Memory B cell (primary cell): Measurements from ENCODE around the gene SMTNL1.

ENCODE experiments used
- ATAC-seq: fragments of 150-1000 bp; cut with Tn5 transposase; 2 replicates; pipeline ENCODE4 v1.10.0; 2021; ENCODE audit warnings: low read depth, mild to moderate bottlenecking, moderate library complexity
- DNase-seq, 2 donors: peaks; one replicate each; pipeline ENCODE4 v3.0.0; 2022; ENCODE audit warnings: low spot score in 2 of 2
- H3K27ac Mint-ChIP-seq: one replicate; pipeline ENCODE4 v1.8.0; 2022; ENCODE audit warnings: mild to moderate bottlenecking, moderate library complexity, mixed read lengths
- H3K27me3 Mint-ChIP-seq: one replicate; pipeline ENCODE4 v1.8.0; 2022; ENCODE audit warnings: mixed read lengths
- H3K36me3 Mint-ChIP-seq: one replicate; pipeline ENCODE4 v1.8.0; 2022; ENCODE audit warnings: mild to moderate bottlenecking, mixed read lengths
- H3K4me1 Mint-ChIP-seq: one replicate; pipeline ENCODE4 v1.8.0; 2022; ENCODE audit warnings: mixed read lengths
- H3K4me3 Mint-ChIP-seq: one replicate; pipeline ENCODE4 v1.8.0; 2022; ENCODE audit warnings: mild to moderate bottlenecking, moderate library complexity, mixed read lengths
- H3K9me3 Mint-ChIP-seq: one replicate; pipeline ENCODE4 v1.8.0; 2022; ENCODE audit warnings: mixed read lengths

The SMTNL1 gene

GRCh38 chr11:57500515-57500914, 36.9 kb upstream of the SMTNL1 start:
- Mint-ChIP-seq H3K4me1 (peaks cover 3% of the 10 kb centered on the region), H3K27me3 (no peaks in the 10 kb centered on the region), H3K27ac (no peak overlapping the region), H3K36me3 (peaks cover 2% of the 10 kb centered on the region), H3K9me3 (no peaks in the 10 kb centered on the region), H3K4me3 (no peak overlapping the region)
- no peak for DNase-seq
- no peak for ATAC-seq

DNA sequence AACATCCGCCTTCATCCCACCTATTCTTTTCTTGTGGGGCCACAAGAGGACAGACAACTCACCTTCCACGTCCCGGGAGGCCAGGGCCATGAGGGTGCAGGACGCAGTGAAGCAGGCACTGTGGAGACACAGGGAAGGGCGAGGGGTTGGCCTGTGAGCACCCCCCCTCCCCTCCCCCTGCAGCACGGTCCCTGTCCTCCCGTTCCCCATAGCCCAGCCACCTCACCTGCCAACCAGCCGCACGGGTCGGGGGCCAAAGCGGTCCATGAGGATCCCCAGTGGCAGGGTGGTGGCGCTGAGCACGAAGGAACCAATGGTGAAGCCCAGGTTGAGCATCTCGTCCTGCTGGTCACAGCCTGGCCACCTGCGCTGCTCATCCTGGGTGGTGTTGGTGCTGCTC, 36.5 kb upstream of the SMTNL1 start:
- no peaks in the 10 kb centered on the region for H3K27me3 Mint-ChIP-seq
- peaks cover 2% of the 10 kb centered on the region for H3K36me3 Mint-ChIP-seq
- DNase-seq (no peak), ATAC-seq (no peak)
- peaks cover 3% of the 10 kb centered on the region for H3K4me1 Mint-ChIP-seq
- no peak overlapping the region for H3K27ac Mint-ChIP-seq
- H3K9me3 Mint-ChIP-seq: no peaks in the 10 kb centered on the region
- no peak overlapping the region for H3K4me3 Mint-ChIP-seq

DNA sequence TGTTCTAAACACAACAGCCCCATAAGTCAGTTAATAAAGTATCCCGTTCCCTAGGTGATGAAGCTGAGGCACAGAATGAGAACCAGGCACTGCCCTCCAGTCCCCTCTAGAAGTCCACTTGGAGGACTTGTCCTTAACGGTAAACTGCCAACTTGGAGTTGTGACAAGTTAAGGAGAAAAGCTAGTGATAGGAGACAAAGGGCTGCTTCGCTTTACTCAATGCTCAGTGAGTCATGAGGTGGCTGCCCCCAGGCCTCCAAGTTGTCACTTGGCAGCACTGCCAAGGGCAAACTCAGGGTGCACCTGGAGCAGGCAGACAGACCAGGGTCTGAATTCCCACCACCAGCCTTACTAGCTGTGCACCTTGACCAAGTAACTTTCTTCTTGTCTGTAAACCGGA, 35.4 kb upstream of the SMTNL1 start:
- Mint-ChIP-seq H3K4me1 (peaks cover 3% of the 10 kb centered on the region), H3K4me3 (no peak overlapping the region), H3K27ac (no peak overlapping the region), H3K9me3 (no peaks in the 10 kb centered on the region), H3K27me3 (no peaks in the 10 kb centered on the region), H3K36me3 (peaks cover 2% of the 10 kb centered on the region)
- ATAC-seq (no peak), DNase-seq (no peak)

GRCh38 chr11:57502376-57502775, 35.0 kb upstream of the SMTNL1 start:
- DNase-seq (no peak), ATAC-seq (no peak)
- H3K36me3 Mint-ChIP-seq: peaks cover 2% of the 10 kb centered on the region
- peaks cover 3% of the 10 kb centered on the region for H3K4me1 Mint-ChIP-seq
- no peaks in the 10 kb centered on the region for H3K9me3 Mint-ChIP-seq
- H3K4me3 Mint-ChIP-seq: no peak overlapping the region
- H3K27ac Mint-ChIP-seq: no peak overlapping the region
- no peaks in the 10 kb centered on the region for H3K27me3 Mint-ChIP-seq

DNA sequence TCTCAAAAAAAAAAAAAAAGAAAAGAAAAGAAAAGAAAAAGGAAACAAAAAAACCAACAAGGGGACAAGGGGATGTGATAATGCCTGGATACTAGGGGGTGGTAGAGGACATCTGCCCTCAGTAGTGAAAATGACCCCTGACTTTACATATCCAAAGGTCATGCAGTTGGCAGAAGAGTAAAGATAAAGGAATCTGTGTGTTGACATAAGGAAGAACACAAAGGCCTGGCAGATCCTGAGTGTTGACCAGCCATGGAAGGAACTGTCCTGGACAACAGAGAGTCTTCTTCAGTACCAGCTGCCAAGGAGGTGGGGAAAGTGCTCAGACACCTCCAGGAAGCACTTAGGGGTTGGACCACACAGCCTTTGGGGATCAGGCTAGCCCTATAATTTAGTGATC, 34.5 kb upstream of the SMTNL1 start:
- Mint-ChIP-seq H3K36me3 (peaks cover 2% of the 10 kb centered on the region), H3K4me3 (no peak overlapping the region), H3K4me1 (peaks cover 3% of the 10 kb centered on the region), H3K9me3 (no peaks in the 10 kb centered on the region), H3K27me3 (no peaks in the 10 kb centered on the region), H3K27ac (no peak overlapping the region)
- ATAC-seq (no peak), DNase-seq (no peak)

DNA sequence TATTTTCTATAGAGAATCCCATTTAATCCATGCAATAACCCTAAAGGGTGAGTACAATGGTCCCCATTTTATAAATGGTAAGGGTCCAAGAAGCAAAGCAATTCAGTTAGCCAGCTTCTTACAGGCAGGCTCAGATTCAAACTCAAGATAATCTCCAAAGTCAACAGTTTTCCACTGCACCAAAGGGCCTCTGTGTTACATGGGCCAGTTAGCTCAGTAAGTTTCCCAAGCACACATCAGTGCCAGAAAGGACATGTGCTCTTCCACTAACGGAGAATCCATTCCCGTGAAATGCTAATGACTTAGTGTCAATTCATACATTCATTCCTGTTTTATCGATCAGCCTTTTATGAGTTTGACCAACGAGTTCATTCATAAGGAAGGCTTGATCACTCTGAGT, 32.9 kb upstream of the SMTNL1 start:
- no peak overlapping the region for H3K27ac Mint-ChIP-seq
- no peaks in the 10 kb centered on the region for H3K9me3 Mint-ChIP-seq
- ATAC-seq: no peak
- no peak overlapping the region for H3K4me3 Mint-ChIP-seq
- peaks cover 2% of the 10 kb centered on the region for H3K36me3 Mint-ChIP-seq
- no peaks in the 10 kb centered on the region for H3K27me3 Mint-ChIP-seq
- H3K4me1 Mint-ChIP-seq: peaks cover 3% of the 10 kb centered on the region
- no peak for DNase-seq

DNA sequence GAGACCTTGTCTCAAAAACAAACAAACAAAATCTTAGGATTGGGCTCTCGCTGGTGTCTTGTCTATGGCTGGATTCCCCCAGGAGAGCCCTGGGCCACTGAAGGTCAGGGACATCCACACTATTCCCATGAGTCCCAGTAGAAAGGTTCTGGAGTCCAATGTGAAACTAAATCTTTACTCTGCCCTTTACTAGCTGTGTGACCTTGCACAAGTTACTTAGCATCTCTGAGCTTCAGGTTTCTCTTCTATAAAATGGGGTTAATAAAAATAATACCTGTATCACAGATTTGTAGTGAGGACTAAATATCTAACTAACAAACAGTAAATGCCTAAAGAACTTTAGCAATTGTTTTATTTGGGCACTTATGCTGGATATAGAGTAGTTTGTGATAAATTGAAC, 30.9 kb upstream of the SMTNL1 start:
- no peak overlapping the region for H3K27ac Mint-ChIP-seq
- no peaks in the 10 kb centered on the region for H3K9me3 Mint-ChIP-seq
- H3K4me1 Mint-ChIP-seq: peaks cover 2% of the 10 kb centered on the region
- no peak for DNase-seq
- no peaks in the 10 kb centered on the region for H3K27me3 Mint-ChIP-seq
- H3K4me3 Mint-ChIP-seq: no peak overlapping the region
- ATAC-seq: no peak
- no peaks in the 10 kb centered on the region for H3K36me3 Mint-ChIP-seq

GRCh38 chr11:57508341-57509170, 28.8 kb upstream of the SMTNL1 start:
- H3K4me1 Mint-ChIP-seq: peaks cover 8% of the 10 kb centered on the region
- ATAC-seq (no peak), DNase-seq (no peak)
- no peak overlapping the region for H3K27ac Mint-ChIP-seq
- no peaks in the 10 kb centered on the region for H3K27me3 Mint-ChIP-seq
- no peaks in the 10 kb centered on the region for H3K9me3 Mint-ChIP-seq
- H3K4me3 Mint-ChIP-seq: no peak overlapping the region
- no peaks in the 10 kb centered on the region for H3K36me3 Mint-ChIP-seq

DNA sequence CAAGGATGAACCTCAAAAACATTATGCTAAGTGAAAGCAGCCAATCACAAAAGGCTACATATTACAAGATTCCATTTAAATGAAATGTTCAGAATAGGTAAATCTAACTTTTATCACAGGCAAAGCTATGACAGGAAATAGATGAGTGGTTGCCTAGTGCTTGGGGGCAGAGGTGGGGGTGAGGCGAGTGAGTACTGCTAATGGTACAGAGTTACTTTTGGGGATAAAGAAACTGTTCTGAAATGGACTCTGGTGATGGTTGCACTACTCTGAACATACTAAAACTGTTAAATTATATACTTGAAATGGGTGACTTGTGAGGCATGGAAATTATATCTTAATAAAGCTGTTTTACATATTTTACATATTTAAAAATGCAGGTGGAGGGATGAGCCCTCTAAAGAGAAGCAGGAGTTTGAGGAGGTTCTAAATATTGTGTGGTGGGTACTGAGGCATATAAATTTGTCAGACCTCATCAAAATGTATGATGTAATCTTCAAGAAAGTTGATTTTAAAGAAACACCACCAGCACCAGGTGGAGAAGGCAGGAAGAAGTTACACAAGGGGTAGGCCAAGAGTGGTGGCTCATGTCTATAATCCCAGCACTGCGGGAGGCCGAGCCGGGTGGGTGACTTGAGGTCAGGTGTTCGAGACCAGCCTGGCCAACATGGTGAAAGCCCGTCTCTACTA, 25.5 kb upstream of the SMTNL1 start:
- no peaks in the 10 kb centered on the region for H3K27me3 Mint-ChIP-seq
- peak; percentile 26 for ATAC-seq
- no peaks in the 10 kb centered on the region for H3K36me3 Mint-ChIP-seq
- H3K4me3 Mint-ChIP-seq: no peak overlapping the region
- no peak for DNase-seq
- H3K9me3 Mint-ChIP-seq: no peaks in the 10 kb centered on the region
- peak overlapping the region; percentile 73 for H3K27ac Mint-ChIP-seq
- peaks cover 18% of the 10 kb centered on the region for H3K4me1 Mint-ChIP-seq

DNA sequence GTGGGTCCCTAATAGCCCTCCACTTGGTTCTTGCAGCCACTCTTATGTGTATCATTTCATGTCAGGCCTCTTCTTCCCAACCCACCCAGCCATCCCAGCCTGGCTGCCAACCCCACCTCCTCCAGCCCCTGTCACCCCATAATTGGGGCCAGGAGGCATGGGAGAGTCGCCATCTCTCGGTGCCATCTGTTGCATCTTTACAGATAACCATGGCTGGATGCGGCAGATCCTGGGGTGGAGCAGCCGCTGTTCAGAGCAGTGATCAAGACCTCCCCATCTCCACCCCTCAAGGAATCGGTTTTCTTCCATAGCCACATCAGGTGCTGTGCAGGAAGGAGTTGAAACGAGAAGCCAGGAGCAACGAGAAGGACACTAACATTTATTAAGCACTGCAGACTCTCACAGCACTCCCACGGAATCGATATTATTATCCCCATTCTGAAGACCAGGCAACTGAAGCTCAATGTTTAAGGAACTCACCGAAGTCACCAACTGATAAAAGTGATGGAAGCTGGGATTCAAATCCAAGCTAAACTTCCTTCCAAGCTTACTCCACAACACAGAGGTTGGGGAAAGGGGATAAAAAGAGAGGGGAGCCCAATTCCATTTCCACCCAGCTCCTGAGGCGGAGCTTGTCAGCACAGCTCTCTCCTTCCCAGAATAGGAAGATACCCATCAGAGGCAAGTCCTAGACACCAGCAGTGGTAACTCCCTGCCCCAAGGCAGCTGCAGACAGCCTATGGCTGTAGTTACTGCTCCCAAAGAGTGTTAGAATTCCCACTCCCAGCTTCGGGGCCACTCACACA, 24.5 kb upstream of the SMTNL1 start:
- DNase-seq (no peak), ATAC-seq (no peak)
- Mint-ChIP-seq H3K4me1 (peaks cover 18% of the 10 kb centered on the region), H3K4me3 (no peak overlapping the region), H3K36me3 (no peaks in the 10 kb centered on the region), H3K9me3 (no peaks in the 10 kb centered on the region), H3K27ac (no peak overlapping the region), H3K27me3 (peaks cover 2% of the 10 kb centered on the region)

DNA sequence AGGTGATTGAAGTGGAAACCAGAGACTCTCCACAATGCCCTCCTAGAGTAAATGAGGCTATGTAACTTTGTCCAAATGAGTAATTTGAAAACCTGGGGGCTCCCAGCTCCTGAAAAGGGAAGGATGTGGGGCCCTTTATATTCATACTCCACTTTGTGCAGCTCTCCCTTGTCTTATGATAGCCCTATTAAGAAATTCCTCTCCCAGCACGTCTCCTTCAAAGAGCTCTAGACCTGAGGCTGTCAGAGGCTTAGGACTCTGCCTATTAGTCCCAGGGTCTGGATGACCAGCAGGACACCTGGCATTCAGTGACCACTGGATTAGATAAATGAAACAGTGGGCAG, 24.0 kb upstream of the SMTNL1 start:
- H3K27me3 Mint-ChIP-seq: peaks cover 2% of the 10 kb centered on the region
- DNase-seq: no peak
- no peaks in the 10 kb centered on the region for H3K9me3 Mint-ChIP-seq
- H3K27ac Mint-ChIP-seq: no peak overlapping the region
- ATAC-seq: no peak
- H3K4me1 Mint-ChIP-seq: peaks cover 18% of the 10 kb centered on the region
- H3K36me3 Mint-ChIP-seq: no peaks in the 10 kb centered on the region
- H3K4me3 Mint-ChIP-seq: peak overlapping the region; percentile 53

DNA sequence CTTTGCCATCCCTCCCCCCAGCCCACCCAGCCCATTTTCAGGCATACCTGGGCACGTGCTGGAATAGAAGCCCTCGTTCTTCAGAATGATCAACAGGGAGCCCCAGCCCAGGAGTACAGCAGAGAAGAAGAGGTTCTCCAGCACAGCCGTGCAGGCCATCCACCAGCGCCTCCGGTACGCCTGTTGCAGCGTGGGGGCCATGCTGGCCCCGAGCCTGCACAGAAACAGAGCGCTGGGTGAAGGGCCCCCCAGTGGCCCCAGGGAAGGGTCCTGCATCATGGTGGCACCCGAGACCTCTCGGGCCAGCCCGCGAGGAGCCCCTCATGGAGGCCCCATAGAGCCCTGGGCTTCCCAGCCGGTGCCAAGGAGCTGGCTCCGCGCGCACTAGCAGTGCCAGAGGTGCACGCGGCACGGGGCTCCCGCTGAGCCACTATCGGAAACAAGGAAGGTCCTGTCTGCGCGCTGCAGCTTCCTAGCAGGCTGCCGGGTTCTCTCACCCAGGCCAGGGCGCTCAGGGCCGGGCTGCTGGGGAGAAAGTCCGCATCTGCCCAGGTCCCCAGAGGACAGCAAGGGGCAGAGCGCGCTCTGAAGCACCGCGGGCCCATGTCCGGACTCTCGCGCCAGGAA, 23.4 kb upstream of the SMTNL1 start:
- Mint-ChIP-seq H3K36me3 (no peaks in the 10 kb centered on the region), H3K4me1 (peaks cover 21% of the 10 kb centered on the region), H3K27me3 (peaks cover 2% of the 10 kb centered on the region), H3K4me3 (peak overlapping the region; percentile 100), H3K27ac (no peak overlapping the region), H3K9me3 (no peaks in the 10 kb centered on the region)
- DNase-seq (peak in 1 of 2 donors; percentile 33), ATAC-seq (peak; percentile 51)

DNA sequence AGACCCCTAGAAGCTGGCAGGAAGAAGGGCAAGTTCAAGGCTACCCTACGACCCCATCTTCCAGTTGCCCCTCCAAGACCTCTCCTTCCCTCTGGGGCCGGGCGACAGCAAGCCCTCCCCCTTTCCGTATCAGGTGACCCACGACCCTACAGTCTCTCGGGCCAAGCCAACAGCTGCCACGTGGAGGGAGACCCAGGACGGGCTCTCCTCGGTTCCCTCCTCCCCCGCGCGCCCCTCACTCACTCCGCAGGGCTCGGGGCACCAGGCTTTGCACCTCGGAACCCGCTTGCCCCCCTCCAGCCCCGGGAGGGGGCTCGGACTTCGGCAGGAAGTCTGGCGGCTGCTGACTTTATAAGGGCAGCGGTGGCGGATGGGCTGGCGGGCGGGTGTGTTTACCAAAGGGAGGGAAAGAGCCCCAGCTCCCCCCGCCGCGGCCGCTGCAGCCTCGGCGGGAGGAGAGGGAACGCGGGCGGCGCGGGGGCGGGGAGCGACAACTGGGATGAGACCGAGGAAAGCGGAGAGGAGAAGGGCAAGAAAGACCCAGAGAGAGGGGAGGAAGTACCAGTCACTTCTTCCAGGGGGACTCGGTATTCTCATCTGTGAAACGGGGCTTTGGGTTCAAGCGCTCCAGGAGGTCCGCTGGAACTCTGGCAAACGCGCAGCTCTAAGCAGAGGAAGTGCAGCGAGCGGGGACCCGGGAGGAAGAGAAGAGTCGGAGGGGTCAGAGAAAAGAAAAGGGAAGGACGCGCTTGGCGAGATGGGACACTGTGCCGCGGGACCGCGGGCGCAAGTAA, 22.7 kb upstream of the SMTNL1 start:
- Mint-ChIP-seq H3K9me3 (no peaks in the 10 kb centered on the region), H3K27me3 (peaks cover 2% of the 10 kb centered on the region), H3K4me3 (peak overlapping the region; percentile 100), H3K36me3 (no peaks in the 10 kb centered on the region), H3K27ac (peak overlapping the region; percentile 42), H3K4me1 (peaks cover 21% of the 10 kb centered on the region)
- ATAC-seq (peak; percentile 35), DNase-seq (peak in 1 of 2 donors; percentile 29)
